ENCODE results near the gene CACNA1C.

The CACNA1C gene

DNA sequence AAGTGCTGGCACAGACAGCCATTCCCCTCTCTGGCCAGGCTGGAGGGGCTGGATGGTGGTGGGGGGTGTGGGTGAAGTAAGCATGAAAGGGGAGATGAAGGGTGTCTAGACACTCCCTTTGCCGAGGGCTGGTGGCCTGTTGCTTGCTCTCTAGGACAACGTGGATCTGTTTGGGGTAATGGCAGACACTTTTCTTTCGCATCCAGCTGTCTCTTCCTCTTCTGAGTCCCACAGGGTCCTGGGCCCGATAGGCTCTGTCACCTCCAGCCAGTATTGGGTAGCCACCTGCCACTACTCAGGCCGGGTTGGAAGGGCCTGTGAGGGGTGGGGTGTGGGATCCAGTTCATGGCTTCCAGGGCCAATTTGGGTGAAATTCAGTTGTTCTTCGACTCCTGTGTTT lies 218.1 kb downstream of the CACNA1C start:
- H3K4me1 ChIP-seq (ENCODE audit: control insufficient read depth, insufficient read depth, low read length): peaks cover 48% of the 10 kb centered on the region
- H3K4me2 ChIP-seq (ENCODE audit: low read length): no peak overlapping the region
- H3K4me3 ChIP-seq (ENCODE audit: low read length): no peak overlapping the region
- H3K27me3 ChIP-seq (ENCODE audit: control insufficient read depth, insufficient read depth, low read length): no peaks in the 10 kb centered on the region
- no peak overlapping the region for H3K9ac ChIP-seq (ENCODE audit: low read depth, low read length)
- H3K36me3 ChIP-seq (ENCODE audit: insufficient read depth, low read length): no peaks in the 10 kb centered on the region
- H3K9me3 ChIP-seq (replicated peaks; ENCODE audit: low read length): no peaks in the 10 kb centered on the region

DNA sequence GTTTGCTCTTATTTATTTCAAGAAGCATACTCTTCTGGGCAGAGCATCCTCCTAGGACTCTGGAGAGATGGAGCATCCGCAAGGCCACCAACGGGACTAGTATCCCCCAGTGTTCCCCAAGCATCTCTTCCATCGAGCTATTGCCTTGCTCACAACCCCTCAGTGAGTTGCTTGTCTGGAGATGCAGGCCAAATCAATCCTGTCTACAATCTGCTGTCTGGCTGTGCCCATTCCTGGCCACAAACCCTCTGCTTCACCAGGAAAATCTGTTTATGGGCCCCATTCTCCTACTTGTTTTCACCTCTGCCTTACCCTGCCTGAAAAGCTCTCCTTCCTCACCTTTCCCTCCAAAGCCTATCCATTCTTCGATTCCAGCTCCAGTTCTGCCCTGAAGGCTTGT lies 219.2 kb downstream of the CACNA1C start:
- Histone ChIP-seq H3K4me3 (ENCODE audit: low read length) (no peak overlapping the region), H3K9ac (ENCODE audit: low read depth, low read length) (no peak overlapping the region), H3K27me3 (ENCODE audit: control insufficient read depth, insufficient read depth, low read length) (no peaks in the 10 kb centered on the region), H3K4me1 (ENCODE audit: control insufficient read depth, insufficient read depth, low read length) (peaks cover 38% of the 10 kb centered on the region), H3K36me3 (ENCODE audit: insufficient read depth, low read length) (no peaks in the 10 kb centered on the region), H3K4me2 (ENCODE audit: low read length) (no peak overlapping the region), H3K9me3 (replicated peaks; ENCODE audit: low read length) (no peaks in the 10 kb centered on the region)

DNA sequence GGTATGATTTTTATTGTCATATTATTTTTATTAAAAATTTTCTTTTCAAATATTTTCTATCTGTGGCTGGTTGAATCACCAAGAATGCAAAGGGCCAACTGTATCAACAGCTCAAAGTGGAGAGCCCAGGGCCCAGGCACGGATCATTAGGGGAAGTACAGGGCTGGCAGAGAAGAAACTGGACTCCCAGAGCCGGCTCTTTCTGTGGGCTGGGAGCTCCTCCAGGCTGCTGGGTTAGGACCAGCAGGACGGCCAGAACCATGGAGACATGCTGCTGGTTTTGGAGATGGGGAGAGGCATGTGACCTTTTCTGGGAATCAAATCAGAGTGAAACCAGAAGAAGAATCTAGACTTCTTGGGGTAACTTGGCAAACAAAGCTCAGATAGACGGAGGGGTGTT lies 220.5 kb downstream of the CACNA1C start:
- Histone ChIP-seq H3K4me3 (ENCODE audit: low read length) (no peak overlapping the region), H3K27me3 (ENCODE audit: control insufficient read depth, insufficient read depth, low read length) (no peaks in the 10 kb centered on the region)

DNA sequence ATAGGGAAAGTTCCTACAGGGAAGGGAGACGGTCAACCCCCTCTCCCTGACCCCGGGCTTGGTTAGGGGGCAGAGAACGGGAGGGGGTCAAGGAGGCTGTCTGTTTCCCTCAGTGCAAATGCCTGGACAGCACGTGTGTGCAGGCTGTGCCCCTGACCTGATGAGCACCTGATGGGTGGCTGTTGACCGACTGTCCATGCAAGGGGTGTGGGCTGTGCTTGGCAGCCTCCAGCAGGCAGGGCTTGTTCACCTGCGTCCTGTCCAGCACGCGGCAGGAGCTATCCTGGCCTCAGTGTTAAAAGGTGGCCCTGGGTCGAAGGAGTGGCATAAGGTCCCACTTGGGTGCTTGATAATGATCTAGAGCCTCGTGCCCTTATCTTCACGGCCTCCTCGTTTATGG lies 221.0 kb downstream of the CACNA1C start:
- H3K9me3 ChIP-seq (replicated peaks; ENCODE audit: low read length): no peaks in the 10 kb centered on the region
- H3K4me3 ChIP-seq (ENCODE audit: low read length): no peak overlapping the region
- no peaks in the 10 kb centered on the region for H3K27me3 ChIP-seq (ENCODE audit: control insufficient read depth, insufficient read depth, low read length)
- H3K36me3 ChIP-seq (ENCODE audit: insufficient read depth, low read length): no peaks in the 10 kb centered on the region
- peaks cover 20% of the 10 kb centered on the region for H3K4me1 ChIP-seq (ENCODE audit: control insufficient read depth, insufficient read depth, low read length)
- H3K9ac ChIP-seq (ENCODE audit: low read depth, low read length): peak overlapping the region; percentile 1
- peak overlapping the region; percentile 9 for H3K4me2 ChIP-seq (ENCODE audit: low read length)

More for the DNA sequence above, 220.5 kb downstream of the CACNA1C start:
- Histone ChIP-seq H3K36me3 (ENCODE audit: insufficient read depth, low read length) (no peaks in the 10 kb centered on the region), H3K4me1 (ENCODE audit: control insufficient read depth, insufficient read depth, low read length) (peaks cover 24% of the 10 kb centered on the region), H3K9ac (ENCODE audit: low read depth, low read length) (no peak overlapping the region), H3K9me3 (replicated peaks; ENCODE audit: low read length) (no peaks in the 10 kb centered on the region), H3K4me2 (ENCODE audit: low read length) (peak overlapping the region; percentile 9)

DNA sequence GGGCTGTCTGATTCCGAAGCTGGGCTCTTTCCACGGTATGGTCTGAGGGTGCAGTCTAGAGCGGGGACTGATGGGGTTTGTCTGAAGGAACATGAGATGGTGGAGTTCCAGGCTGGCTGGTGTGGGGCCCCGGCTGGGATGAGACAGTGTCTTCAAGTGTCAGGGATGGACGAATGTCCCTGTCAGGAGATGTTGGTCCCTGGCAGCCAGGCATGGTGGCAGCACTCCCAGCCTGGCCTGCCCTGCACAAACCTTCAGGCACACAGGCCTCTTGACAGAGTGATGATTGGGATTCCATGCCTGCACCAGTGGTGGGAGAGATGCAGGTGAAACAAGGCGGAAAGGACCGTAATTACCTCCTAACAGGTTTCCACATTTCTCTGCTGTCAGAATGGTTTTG lies 221.9 kb downstream of the CACNA1C start:
- Histone ChIP-seq H3K4me1 (ENCODE audit: control insufficient read depth, insufficient read depth, low read length) (peaks cover 13% of the 10 kb centered on the region), H3K36me3 (ENCODE audit: insufficient read depth, low read length) (no peaks in the 10 kb centered on the region), H3K27me3 (ENCODE audit: control insufficient read depth, insufficient read depth, low read length) (no peaks in the 10 kb centered on the region), H3K9ac (ENCODE audit: low read depth, low read length) (no peak overlapping the region), H3K4me2 (ENCODE audit: low read length) (no peak overlapping the region), H3K4me3 (ENCODE audit: low read length) (no peak overlapping the region), H3K9me3 (replicated peaks; ENCODE audit: low read length) (no peaks in the 10 kb centered on the region)

DNA sequence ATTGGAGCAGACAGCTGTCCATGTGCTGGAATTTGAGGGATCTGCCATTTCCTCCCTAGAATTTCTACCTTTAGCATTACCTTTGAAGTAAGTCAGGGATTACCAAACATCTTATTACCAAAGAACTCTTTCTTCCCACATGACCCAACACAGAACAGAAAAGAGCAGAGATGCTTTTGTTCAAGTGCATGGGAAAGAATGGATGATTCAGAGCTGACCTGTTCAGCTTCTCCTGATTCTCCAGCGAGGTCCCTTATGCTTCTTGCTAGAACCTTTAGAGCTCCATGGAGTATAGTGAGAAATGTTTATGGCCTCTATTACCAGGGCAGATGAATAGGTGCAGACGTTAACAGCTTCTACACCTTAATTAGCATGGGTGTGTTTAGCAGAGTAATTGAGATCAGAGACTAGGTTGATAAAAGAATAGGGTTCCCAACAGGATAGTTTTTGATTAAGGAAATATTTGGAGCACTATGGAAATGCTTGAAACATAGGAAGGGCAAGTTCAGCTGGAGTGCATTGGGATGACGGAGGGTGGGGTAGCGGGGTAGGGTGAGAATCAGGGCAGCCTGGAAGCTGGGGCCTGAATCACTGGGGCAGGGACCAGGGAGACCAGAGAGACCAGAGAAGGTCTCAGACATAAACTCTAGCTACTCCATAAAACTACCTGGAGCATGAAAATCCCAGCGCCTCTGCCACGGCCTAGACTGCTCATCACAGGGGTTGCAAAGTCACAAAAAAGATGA lies 223.7 kb downstream of the CACNA1C start:
- no peaks in the 10 kb centered on the region for H3K27me3 ChIP-seq (ENCODE audit: control insufficient read depth, insufficient read depth, low read length)
- no peak overlapping the region for H3K4me3 ChIP-seq (ENCODE audit: low read length)
- peaks cover 13% of the 10 kb centered on the region for H3K4me1 ChIP-seq (ENCODE audit: control insufficient read depth, insufficient read depth, low read length)
- H3K4me2 ChIP-seq (ENCODE audit: low read length): no peak overlapping the region
- H3K9me3 ChIP-seq (replicated peaks; ENCODE audit: low read length): no peaks in the 10 kb centered on the region
- H3K36me3 ChIP-seq (ENCODE audit: insufficient read depth, low read length): no peaks in the 10 kb centered on the region
- H3K9ac ChIP-seq (ENCODE audit: low read depth, low read length): no peak overlapping the region

DNA sequence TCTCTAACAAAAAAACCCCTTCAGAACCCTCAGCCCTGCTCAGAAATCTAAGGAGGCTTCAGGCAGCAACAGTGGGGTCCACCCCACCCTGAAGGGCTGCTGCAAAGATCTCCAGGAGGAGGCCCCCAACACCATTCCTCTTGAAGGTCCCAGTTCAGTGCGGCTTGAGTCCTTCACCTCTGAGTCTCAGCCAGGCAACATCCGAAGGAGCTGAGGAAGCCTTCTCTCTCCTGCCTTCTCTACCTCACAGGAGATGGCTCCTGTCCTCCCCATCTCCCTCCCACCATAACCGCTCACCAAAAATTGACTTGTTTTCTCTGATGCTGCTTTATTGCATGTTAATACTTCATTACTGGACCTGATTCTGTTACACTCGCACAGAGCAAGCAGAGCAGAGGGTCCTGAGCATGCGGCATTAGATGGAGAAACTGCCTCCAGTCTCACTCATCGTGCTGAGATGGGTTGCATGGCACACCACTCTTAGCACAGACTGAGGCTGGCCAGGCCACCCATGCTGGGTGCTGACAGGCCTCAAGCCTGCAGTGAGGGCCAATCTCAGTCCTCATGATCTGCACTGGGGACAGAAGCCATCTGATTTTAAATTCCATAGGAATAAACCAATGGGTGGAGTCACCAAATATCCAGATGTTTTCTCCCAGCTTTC lies 224.8 kb downstream of the CACNA1C start:
- no peak overlapping the region for H3K4me2 ChIP-seq (ENCODE audit: low read length)
- H3K4me3 ChIP-seq (ENCODE audit: low read length): no peak overlapping the region
- peaks cover 12% of the 10 kb centered on the region for H3K4me1 ChIP-seq (ENCODE audit: control insufficient read depth, insufficient read depth, low read length)
- H3K9me3 ChIP-seq (replicated peaks; ENCODE audit: low read length): no peaks in the 10 kb centered on the region
- H3K27me3 ChIP-seq (ENCODE audit: control insufficient read depth, insufficient read depth, low read length): no peaks in the 10 kb centered on the region
- H3K9ac ChIP-seq (ENCODE audit: low read depth, low read length): no peak overlapping the region
- no peaks in the 10 kb centered on the region for H3K36me3 ChIP-seq (ENCODE audit: insufficient read depth, low read length)

DNA sequence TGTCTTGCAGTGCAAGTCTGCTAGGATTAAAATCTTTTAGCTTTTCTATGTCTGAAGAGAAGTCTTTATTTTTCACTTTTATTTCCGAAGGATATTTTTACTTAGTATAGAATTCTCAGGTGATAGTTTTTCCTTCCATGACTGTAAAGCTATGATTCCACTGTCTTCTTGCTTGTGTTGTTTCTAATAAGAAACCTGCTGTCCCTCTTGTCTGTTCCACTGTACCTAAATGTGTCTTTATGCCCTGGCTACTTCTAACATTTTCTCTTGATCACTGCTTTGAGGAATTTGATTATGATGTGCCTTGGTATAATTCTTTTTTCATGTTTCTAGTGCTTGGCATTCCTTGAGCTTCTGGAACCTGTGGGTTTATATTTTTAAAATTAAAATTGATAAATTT lies 228.7 kb downstream of the CACNA1C start:
- no peak overlapping the region for H3K4me2 ChIP-seq (ENCODE audit: low read length)
- no peaks in the 10 kb centered on the region for H3K36me3 ChIP-seq (ENCODE audit: insufficient read depth, low read length)
- H3K27me3 ChIP-seq (ENCODE audit: control insufficient read depth, insufficient read depth, low read length): no peaks in the 10 kb centered on the region
- H3K4me3 ChIP-seq (ENCODE audit: low read length): no peak overlapping the region
- no peaks in the 10 kb centered on the region for H3K9me3 ChIP-seq (replicated peaks; ENCODE audit: low read length)
- H3K4me1 ChIP-seq (ENCODE audit: control insufficient read depth, insufficient read depth, low read length): peaks cover 12% of the 10 kb centered on the region
- no peak overlapping the region for H3K9ac ChIP-seq (ENCODE audit: low read depth, low read length)

DNA sequence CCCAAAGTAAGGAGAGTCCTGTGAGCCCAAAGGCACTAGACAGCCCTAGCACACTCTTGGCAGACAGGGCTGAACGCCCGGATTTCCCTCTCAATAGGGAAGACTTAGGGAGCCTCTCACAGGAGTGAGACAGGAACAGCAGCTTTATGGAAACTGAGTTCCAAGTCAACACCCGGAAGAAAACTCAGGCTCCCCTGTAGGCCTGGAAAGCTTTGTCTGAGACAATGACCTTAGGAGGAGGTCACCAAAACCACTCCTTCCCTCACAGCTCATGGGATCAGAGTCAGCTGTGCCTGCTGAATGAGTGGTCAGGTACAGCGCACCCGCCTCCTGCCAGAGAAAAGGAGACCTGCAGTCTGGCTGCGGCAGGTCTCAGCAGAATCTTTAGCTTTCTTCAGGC lies 229.5 kb downstream of the CACNA1C start:
- H3K9ac ChIP-seq (ENCODE audit: low read depth, low read length): no peak overlapping the region
- no peak overlapping the region for H3K4me3 ChIP-seq (ENCODE audit: low read length)
- no peak overlapping the region for H3K4me2 ChIP-seq (ENCODE audit: low read length)
- H3K9me3 ChIP-seq (replicated peaks; ENCODE audit: low read length): no peaks in the 10 kb centered on the region
- H3K36me3 ChIP-seq (ENCODE audit: insufficient read depth, low read length): no peaks in the 10 kb centered on the region
- peaks cover 18% of the 10 kb centered on the region for H3K4me1 ChIP-seq (ENCODE audit: control insufficient read depth, insufficient read depth, low read length)
- no peaks in the 10 kb centered on the region for H3K27me3 ChIP-seq (ENCODE audit: control insufficient read depth, insufficient read depth, low read length)

DNA sequence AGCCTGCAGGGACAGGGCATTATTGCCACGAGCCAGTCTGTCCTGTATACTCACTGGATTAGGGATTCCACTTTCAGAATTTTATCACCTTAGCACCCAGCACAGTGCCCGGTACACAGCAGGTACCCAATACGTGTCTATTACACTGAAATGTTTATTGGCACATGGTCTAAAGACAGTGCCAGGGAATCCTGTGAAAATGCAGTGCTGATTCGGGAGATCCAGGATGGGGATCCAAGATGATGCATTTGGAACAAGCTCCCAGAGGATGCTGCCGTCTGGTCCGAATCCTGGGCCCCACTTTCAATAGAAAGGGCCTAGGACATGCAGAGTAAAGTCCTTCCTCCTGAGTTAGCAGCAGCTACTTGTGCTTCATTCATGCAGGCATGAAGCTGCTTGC lies 230.7 kb downstream of the CACNA1C start:
- Histone ChIP-seq H3K36me3 (ENCODE audit: insufficient read depth, low read length) (no peaks in the 10 kb centered on the region), H3K27me3 (ENCODE audit: control insufficient read depth, insufficient read depth, low read length) (no peaks in the 10 kb centered on the region), H3K4me2 (ENCODE audit: low read length) (peak overlapping the region; percentile 53), H3K9ac (ENCODE audit: low read depth, low read length) (peak overlapping the region; percentile 31), H3K4me1 (ENCODE audit: control insufficient read depth, insufficient read depth, low read length) (peaks cover 29% of the 10 kb centered on the region), H3K9me3 (replicated peaks; ENCODE audit: low read length) (no peaks in the 10 kb centered on the region), H3K4me3 (ENCODE audit: low read length) (no peak overlapping the region)

DNA sequence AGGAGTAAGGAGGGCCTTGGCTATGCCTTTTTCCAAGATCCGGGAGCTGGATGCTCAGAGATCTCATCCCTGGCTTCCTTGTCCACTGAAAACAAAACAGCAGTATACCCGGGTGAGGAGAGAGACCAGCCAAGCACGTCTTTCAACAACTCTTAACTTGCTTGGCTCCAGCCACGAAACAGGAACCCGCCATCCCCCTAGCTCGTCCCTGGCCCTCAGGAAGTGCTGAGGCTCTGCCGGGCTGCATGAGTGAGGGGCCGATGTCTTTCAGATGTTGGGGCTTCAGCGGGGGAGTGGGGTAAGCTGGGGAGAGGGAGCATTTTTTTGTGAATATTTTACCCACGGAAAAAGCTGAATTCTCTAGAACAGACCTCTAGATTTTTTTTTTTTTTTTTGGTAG lies 231.1 kb downstream of the CACNA1C start:
- Histone ChIP-seq H3K9me3 (replicated peaks; ENCODE audit: low read length) (no peaks in the 10 kb centered on the region), H3K4me2 (ENCODE audit: low read length) (peak overlapping the region; percentile 53), H3K4me1 (ENCODE audit: control insufficient read depth, insufficient read depth, low read length) (peaks cover 29% of the 10 kb centered on the region), H3K4me3 (ENCODE audit: low read length) (no peak overlapping the region), H3K9ac (ENCODE audit: low read depth, low read length) (peak overlapping the region; percentile 31), H3K36me3 (ENCODE audit: insufficient read depth, low read length) (no peaks in the 10 kb centered on the region), H3K27me3 (ENCODE audit: control insufficient read depth, insufficient read depth, low read length) (no peaks in the 10 kb centered on the region)

DNA sequence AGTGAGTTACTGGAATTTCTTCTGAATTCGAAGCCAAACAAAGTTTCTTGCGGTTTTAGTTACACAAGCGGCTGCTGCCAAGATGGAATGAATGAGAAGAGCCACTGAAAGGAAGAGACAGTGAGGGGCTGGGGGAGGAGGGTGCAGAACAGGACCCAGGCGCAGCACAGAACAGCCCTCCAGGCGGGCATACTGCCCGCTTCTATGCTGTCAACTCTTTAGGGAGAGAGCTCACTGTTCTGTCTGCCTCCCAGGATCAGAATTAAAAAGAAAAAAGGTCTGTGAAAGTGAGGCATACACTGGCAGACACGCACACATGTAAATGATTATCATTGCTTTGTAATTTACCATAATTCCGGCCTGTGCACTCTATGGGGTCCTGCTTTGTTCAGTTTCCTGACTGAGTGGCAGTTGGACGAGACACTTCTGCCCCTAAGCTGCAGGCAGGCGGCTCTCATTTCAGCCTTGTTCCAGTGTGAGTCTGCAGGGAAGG lies 231.6 kb downstream of the CACNA1C start:
- Histone ChIP-seq H3K4me3 (ENCODE audit: low read length) (no peak overlapping the region), H3K9ac (ENCODE audit: low read depth, low read length) (peak overlapping the region; percentile 31)

More for the DNA sequence above, 231.6 kb downstream of the CACNA1C start:
- no peaks in the 10 kb centered on the region for H3K36me3 ChIP-seq (ENCODE audit: insufficient read depth, low read length)
- peak overlapping the region; percentile 53 for H3K4me2 ChIP-seq (ENCODE audit: low read length)
- H3K4me1 ChIP-seq (ENCODE audit: control insufficient read depth, insufficient read depth, low read length): peaks cover 29% of the 10 kb centered on the region
- H3K9me3 ChIP-seq (replicated peaks; ENCODE audit: low read length): no peaks in the 10 kb centered on the region
- H3K27me3 ChIP-seq (ENCODE audit: control insufficient read depth, insufficient read depth, low read length): peaks cover under 1% of the 10 kb centered on the region

Data from skeletal muscle satellite cell (primary cell).